Right lobe of liver (tissue), 6 donors: Measurements from ENCODE around the gene RTN3. TPM values are rescaled to one million over a fixed set of nuclear protein-coding genes. Genes with fewer than 3 reads are reported as not detected.

Source experiments
- ATAC-seq, 4 donors: fragments of 200-7000 bp; cut with Tn5 transposase; one replicate each; pipeline ENCODE4 v1.9.1; 2020; ENCODE audit warnings: mild to moderate bottlenecking in 4 of 4, moderate library complexity in 4 of 4
- DNase-seq, 3 donors: peaks; one replicate each; pipeline ENCODE4 v3.0.0-alpha.2; 2020
- H3K27ac ChIP-seq, 3 donors: fragments of 200-600 bp; one replicate each; pipeline ENCODE4 v1.8.0; 2022
- H3K27me3 ChIP-seq, 2 donors: fragments of 200-600 bp; one replicate each; pipeline ENCODE4 v1.8.0; 2022
- H3K36me3 ChIP-seq, 4 donors: fragments of 200-600 bp; sonication (generic) in 1 of 4; one replicate each; pipeline versions ENCODE4 v1.5.1 to v1.8.0; 2017 to 2022; ENCODE audit warnings: control low read depth in 1 of 4
- H3K4me1 ChIP-seq, 4 donors: fragments of 200-600 bp; sonication (generic) in 1 of 4; one replicate each; pipeline versions ENCODE4 v1.5.1 to v1.8.0; 2017 to 2022; ENCODE audit warnings: control low read depth in 1 of 4
- H3K4me3 ChIP-seq, 3 donors: fragments of 200-600 bp; one replicate each; pipeline ENCODE4 v1.8.0; 2022
- H3K9me3 ChIP-seq, 4 donors: fragments of 200-600 bp; sonication (generic) in 1 of 4; one replicate each; pipeline versions ENCODE4 v1.5.1 to v1.8.0; 2017 to 2022; ENCODE audit warnings: control low read depth in 1 of 4
- POLR2A ChIP-seq: fragments of 450-650 bp; IDR thresholded peaks from one replicate; pipeline ENCODE4 v1.6.1; 2017; ENCODE audit warnings: antibody characterized with exemption, mild to moderate bottlenecking
- WGBS: methylation state at CpG from one replicate; pipeline ENCODE4 v1.1.6; 2018; ENCODE audit warnings: low coverage, low lambda C conversion rate; ENCODE audit not compliant: insufficient coverage; ENCODE audit errors: missing lambda C conversion rate; 5-methylcytosine and 5-hydroxymethylcytosine counted together
- intact Hi-C, 2 donors: fragments of 100-400 bp; cut with DNase I; formaldehyde crosslinking; loops; one replicate each; pipeline versions ENCODE4 v1.11.2 to v1.14.1; 2022
- total RNA-seq, 6 experiments: library from RNA; depleted of rRNA in 2 of 6; stranded (reverse); fragments of >200 nt in 2 of 6; fragmentation: NEBNext Ultra II Directional in 3 of 6; extraction: Animal tissue kit (Norgen Biotek cat#: 25700) in 3 of 6; gene quantifications; one replicate each; pipeline versions ENCODE4 v1.1.0 to v1.2.4, GENCODE V29; 2016 to 2023
- TF ChIP-seq, protein P1 (sequence below), 4 donors: fragments of 200-600 bp in 3 of 4; fragments of 450-650 bp in 1 of 4; IDR thresholded peaks; one replicate each; pipeline versions ENCODE4 v1.5.1 to v1.8.0; 2016 to 2022; ENCODE audit warnings: antibody characterized with exemption in 4 of 4, mild to moderate bottlenecking in 2 of 4
- donor health status: DM: no; HTN: yes; CAD: no.
- donor health status: DM: no; HTN: no; CAD: no.
- donor health status: DM: no; HTN: no; CAD: no.
- donor health status: DM: no; HTN: yes; CAD: no.
- donor health status: DM: no; HTN: yes; CAD: no.

RTN3 gene
- total RNA-seq, 6 experiments from 2014 or later = 47.3 to 70.5 (median 52.9) TPM

DNA sequence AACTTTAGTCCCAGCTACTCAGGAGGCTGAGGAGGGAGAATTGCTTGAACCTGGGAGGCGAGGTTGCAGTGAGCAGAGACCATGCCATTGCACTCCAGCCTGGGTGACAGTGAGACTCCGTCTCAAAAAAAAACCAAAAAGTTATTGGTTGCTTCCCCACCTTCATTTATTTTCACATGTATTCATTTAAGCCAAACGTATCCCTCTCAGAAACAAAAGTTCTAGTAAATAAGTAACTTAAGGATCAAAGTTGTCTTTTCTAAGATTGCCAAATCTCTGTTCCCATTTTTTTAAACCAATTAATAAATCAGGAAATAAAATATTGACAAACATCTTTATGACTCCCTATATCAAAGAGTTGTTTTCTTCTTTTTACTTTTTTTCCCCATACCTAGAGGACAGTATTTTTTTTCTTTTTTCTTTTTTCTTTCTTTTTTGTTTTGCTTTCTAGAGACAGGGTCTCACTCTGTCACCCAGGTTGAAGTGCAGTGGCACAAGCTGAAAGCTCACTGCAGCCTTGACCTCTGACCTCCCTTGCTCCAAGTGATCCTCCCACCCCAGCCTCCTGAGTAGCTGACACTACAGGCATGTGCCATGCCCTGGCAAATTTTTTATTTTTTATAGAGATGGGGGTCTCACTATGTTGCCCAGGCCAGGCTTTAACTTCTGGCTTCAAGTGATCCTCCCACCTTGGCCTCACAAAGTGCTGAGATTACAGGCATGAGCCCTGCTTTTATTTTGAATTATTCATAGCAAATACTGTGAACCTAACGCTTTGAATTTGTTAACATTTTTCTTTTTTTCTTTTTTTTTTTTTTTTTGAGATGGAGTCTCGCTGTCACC lies 75.8 kb downstream of the RTN3 start:
- Histone ChIP-seq H3K36me3 (peaks cover 0 to 16% (median 8%) of the 10 kb centered on the region in 4 donors), H3K9me3 (no peaks in the 10 kb centered on the region), H3K4me3 (no peak overlapping the region), H3K27me3 (no peaks in the 10 kb centered on the region), H3K27ac (peak overlapping the region in 1 of 3 donors; percentile 39), H3K4me1 (peaks cover 0 to 23% (median 0%) of the 10 kb centered on the region in 4 donors)
- no peak for TF ChIP-seq POLR2A
- TF ChIP-seq, protein P1, sequence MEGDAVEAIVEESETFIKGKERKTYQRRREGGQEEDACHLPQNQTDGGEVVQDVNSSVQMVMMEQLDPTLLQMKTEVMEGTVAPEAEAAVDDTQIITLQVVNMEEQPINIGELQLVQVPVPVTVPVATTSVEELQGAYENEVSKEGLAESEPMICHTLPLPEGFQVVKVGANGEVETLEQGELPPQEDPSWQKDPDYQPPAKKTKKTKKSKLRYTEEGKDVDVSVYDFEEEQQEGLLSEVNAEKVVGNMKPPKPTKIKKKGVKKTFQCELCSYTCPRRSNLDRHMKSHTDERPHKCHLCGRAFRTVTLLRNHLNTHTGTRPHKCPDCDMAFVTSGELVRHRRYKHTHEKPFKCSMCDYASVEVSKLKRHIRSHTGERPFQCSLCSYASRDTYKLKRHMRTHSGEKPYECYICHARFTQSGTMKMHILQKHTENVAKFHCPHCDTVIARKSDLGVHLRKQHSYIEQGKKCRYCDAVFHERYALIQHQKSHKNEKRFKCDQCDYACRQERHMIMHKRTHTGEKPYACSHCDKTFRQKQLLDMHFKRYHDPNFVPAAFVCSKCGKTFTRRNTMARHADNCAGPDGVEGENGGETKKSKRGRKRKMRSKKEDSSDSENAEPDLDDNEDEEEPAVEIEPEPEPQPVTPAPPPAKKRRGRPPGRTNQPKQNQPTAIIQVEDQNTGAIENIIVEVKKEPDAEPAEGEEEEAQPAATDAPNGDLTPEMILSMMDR (IDR thresholded peaks at IDR 0.05) = no peak
- DNase-seq = peak in 1 of 3 donors; percentile 59
- WGBS = 59% methylated on average over 4 of the region's 5 CpGs
- intact Hi-C loops = no loop called here
- peak; percentile 42 to 84 (median 60) for ATAC-seq

DNA sequence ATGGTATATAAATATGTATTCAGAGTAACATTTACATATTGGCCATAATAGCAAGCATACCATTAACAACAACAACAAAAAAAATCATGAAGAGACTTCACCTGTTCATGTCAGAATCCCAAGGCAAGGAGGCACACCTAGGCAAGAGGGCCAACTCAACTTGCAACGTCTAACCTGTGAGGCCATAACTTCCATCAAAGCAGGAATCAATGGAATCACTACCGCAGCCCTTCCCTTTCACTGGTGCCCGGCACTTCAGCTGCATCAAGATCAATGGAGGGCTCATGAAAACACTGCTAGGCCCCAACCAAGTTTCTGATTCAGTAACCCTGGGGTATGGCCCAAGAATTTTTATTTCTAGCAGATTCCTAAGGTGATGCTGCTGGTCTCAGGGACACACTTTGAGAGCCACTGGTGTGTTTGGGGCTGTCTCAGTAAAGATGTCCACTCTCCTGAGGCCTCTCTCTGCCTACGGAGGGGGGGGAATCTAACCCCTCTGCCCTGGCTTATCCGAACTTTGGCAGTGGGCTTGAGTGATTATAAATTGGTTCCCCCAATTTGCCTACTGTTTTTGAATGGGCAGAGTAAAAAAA lies 79.3 kb downstream of the RTN3 start:
- TF ChIP-seq, protein P1 (IDR thresholded peaks at IDR 0.05) = no peak
- no peak for TF ChIP-seq POLR2A
- no peak overlapping the region for H3K27ac ChIP-seq
- DNase-seq (no peak), ATAC-seq (no peak)
- H3K36me3 ChIP-seq = peaks cover 0 to 6% (median 3%) of the 10 kb centered on the region in 4 donors
- H3K4me3 ChIP-seq = no peak overlapping the region
- no peaks in the 10 kb centered on the region for H3K27me3 ChIP-seq
- 67% methylated on average over 4 of the region's 5 CpGs for WGBS
- intact Hi-C loops = loop anchor here in 1 of 2 donors (10.0 kb wide), 1 partner anchor 184 kb away; no protein-coding TSS in a partner anchor
- H3K4me1 ChIP-seq = peaks cover 0 to 31% (median 1%) of the 10 kb centered on the region in 4 donors
- H3K9me3 ChIP-seq = no peaks in the 10 kb centered on the region

DNA sequence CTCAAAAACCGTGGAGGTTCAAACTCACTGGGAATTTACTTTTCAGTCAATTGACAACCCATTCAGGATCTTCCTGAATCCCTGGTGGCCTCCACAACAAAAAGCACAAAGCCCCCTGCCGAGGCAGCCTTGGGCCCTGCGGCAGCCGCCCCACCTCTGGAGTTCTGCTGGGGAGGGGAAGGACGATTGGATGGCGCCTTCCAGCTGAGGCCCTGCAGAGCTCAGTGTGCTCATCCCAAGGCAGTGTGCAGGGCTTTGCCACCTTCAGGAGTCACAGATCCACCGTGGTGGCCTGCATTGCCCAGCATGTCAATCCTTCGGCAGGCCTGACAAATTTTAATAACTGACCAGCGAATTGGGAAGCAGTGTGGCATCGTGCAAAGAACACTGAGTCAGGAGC lies 79.9 kb downstream of the RTN3 start:
- Histone ChIP-seq H3K27me3 (no peaks in the 10 kb centered on the region), H3K4me1 (peaks cover 0 to 36% (median 4%) of the 10 kb centered on the region in 4 donors), H3K4me3 (no peak overlapping the region), H3K27ac (no peak overlapping the region), H3K9me3 (no peaks in the 10 kb centered on the region), H3K36me3 (peaks cover 0 to 6% (median 3%) of the 10 kb centered on the region in 4 donors)
- WGBS = 53% methylated on average over 2 of the region's 10 CpGs
- DNase-seq (no peak), ATAC-seq (no peak)
- TF ChIP-seq, protein P1 (IDR thresholded peaks at IDR 0.05) = no peak
- intact Hi-C loops = loop anchor here in 1 of 2 donors (10.0 kb wide), 1 partner anchor 184 kb away; no protein-coding TSS in a partner anchor

DNA sequence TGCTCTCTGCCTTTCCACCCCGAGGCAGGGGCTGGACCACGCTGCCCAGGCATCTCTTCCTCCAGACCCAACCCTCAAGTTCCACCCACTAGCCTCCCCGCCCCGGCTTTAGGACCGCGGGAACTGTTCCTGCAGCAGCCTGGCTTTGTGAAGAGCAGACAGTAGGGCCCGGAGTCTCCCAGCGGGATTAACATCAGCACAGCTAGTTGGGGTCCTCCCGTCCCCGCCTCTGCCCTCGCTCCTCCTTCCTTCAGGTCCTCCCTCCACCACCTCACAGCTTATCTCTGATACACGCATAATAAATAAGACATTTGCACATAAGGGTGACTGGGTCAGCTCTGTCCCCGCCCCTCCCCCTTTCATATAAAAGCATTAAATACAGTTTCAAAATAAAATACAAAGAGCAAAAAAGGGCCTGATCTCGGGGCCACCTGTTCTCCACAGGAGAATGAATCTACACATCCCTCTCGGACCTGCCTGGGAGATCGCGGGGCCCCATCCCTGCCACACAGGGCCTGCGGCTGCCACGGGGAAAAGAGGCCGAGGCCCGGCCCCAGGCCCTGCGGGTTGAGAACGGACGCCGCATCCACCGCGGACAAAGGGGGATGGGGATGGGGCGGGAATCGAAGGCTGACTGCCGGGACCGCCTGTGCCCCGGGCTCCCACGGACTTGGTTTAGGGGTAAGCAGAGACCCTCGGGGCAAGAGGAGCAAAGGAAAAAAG lies 80.8 kb downstream of the RTN3 start:
- DNase-seq = peak in 1 of 3 donors; percentile 46
- Histone ChIP-seq H3K9me3 (no peaks in the 10 kb centered on the region), H3K27ac (peak overlapping the region in 2 of 3 donors; percentile 3 to 88), H3K4me3 (peak overlapping the region; percentile 56 to 76 (median 67)), H3K4me1 (peaks cover 0 to 37% (median 7%) of the 10 kb centered on the region in 4 donors), H3K27me3 (no peaks in the 10 kb centered on the region), H3K36me3 (peaks cover 0 to 6% (median 3%) of the 10 kb centered on the region in 4 donors)
- 72% methylated on average over 25 of the region's 34 CpGs for WGBS
- intact Hi-C loops = loop anchor here in 1 of 2 donors (10.0 kb wide), 1 partner anchor 183 kb away; no protein-coding TSS in a partner anchor
- ATAC-seq = no peak
- peak; percentile 0 for TF ChIP-seq POLR2A
- TF ChIP-seq, protein P1 (IDR thresholded peaks at IDR 0.05) = no peak
